Activated T-helper 1 cell treated with anti-CD3 and anti-CD28 coated beads, Interleukin-12 subunit alpha, Interleukin-12 subunit beta, Interleukin-2, Interleukin-4 antibody, amounts not matched to agents 30 ng/mL and 10 ng/mL and 1 ng/mL, durations not matched to agents 14 hours and 24 hours and 36 hours (primary cell): ENCODE measurements around the gene HSD17B14. TPM values are rescaled to one million over a fixed set of nuclear protein-coding genes. Genes with fewer than 3 reads are reported as not detected.
"Not testable (repeated sequence)": the region's sequence is repeated elsewhere in the genome, so short reads cannot be mapped to it uniquely, and the experiment has no call there.

ENCODE experiments used
- DNase-seq: peaks from one replicate; pipeline ENCODE4 v3.0.0; 2021; ENCODE audit warnings: low spot score
- H3K27ac Mint-ChIP-seq: one replicate; pipeline ENCODE4 v1.8.0; 2021; ENCODE audit warnings: mild to moderate bottlenecking, mixed read lengths
- H3K27me3 Mint-ChIP-seq: one replicate; pipeline ENCODE4 v1.8.0; 2022; ENCODE audit warnings: mild to moderate bottlenecking, moderate library complexity, mixed read lengths; ENCODE audit not compliant: insufficient read depth
- H3K36me3 Mint-ChIP-seq: one replicate; pipeline ENCODE4 v1.8.0; 2021; ENCODE audit warnings: low read depth, mixed read lengths
- H3K4me1 Mint-ChIP-seq: one replicate; pipeline ENCODE4 v1.8.0; 2021; ENCODE audit warnings: low read depth, mixed read lengths
- H3K4me3 Mint-ChIP-seq: one replicate; pipeline ENCODE4 v1.8.0; 2021; ENCODE audit warnings: mild to moderate bottlenecking, moderate library complexity, mixed read lengths
- H3K9me3 Mint-ChIP-seq: one replicate; pipeline ENCODE4 v1.8.0; 2021; ENCODE audit warnings: mixed read lengths
- intact Hi-C: fragments of 100-400 bp; cut with micrococcal nuclease; formaldehyde crosslinking; loops from one replicate; pipeline ENCODE4 v1.15.1; 2024
- total RNA-seq: library from RNA; stranded (reverse); gene quantifications from 2 replicates; pipeline ENCODE4 v1.2.3, GENCODE V29; 2022

HSD17B14 gene
- total RNA-seq, 1 donor from 2014 or later = 0.57 TPM

DNA sequence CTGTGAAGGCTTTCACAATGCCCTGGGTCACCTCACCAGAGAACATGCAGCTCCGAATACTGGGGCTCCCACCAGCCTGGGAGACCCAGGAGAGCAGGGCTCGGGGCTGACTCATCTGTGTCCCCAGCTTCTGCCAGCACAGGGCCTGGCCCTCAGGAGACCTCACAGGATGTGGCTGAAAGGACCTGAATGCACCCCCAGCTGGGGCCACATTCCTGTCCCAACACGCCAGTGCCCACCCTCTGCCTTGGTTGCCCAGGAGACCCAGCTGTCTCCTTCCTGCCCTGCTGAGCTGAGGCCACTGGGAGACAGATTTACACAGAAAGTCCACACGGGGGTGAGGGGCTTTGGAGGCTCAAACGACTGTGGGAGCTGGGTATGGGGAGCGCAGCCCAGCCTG lies 37.4 kb downstream of the HSD17B14 start:
- Mint-ChIP-seq H3K9me3 (no peaks in the 10 kb centered on the region), H3K4me1 (peaks cover 7% of the 10 kb centered on the region), H3K27me3 (no peaks in the 10 kb centered on the region), H3K27ac (no peak overlapping the region), H3K4me3 (no peak overlapping the region), H3K36me3 (peaks cover 4% of the 10 kb centered on the region)
- DNase-seq = no peak
- intact Hi-C loops = no loop called here

DNA sequence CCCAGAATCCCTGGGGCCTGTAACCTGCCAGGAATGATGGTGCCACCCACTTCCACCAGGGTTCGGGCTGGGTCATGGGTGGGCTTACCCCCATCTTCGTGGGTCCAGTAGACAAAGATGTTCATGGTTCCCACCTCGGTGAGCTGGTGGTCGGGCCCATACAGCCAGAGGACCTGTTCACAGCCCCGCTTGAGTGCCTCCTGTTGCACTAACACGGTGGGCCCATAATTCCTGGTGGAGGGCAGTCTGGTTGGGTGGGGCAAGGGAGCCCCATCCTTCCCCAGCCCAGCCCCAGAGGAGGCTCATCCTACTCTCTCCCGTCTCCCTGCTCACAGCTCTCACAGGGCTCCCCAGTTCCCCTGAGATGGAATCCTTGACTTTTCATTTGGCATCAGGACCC lies 39.2 kb downstream of the HSD17B14 start:
- no peak for DNase-seq
- Mint-ChIP-seq H3K9me3 (no peaks in the 10 kb centered on the region), H3K4me1 (peaks cover 7% of the 10 kb centered on the region), H3K4me3 (peak overlapping the region; percentile 9), H3K36me3 (peaks cover 4% of the 10 kb centered on the region), H3K27me3 (no peaks in the 10 kb centered on the region), H3K27ac (no peak overlapping the region)
- intact Hi-C loops = no loop called here

DNA sequence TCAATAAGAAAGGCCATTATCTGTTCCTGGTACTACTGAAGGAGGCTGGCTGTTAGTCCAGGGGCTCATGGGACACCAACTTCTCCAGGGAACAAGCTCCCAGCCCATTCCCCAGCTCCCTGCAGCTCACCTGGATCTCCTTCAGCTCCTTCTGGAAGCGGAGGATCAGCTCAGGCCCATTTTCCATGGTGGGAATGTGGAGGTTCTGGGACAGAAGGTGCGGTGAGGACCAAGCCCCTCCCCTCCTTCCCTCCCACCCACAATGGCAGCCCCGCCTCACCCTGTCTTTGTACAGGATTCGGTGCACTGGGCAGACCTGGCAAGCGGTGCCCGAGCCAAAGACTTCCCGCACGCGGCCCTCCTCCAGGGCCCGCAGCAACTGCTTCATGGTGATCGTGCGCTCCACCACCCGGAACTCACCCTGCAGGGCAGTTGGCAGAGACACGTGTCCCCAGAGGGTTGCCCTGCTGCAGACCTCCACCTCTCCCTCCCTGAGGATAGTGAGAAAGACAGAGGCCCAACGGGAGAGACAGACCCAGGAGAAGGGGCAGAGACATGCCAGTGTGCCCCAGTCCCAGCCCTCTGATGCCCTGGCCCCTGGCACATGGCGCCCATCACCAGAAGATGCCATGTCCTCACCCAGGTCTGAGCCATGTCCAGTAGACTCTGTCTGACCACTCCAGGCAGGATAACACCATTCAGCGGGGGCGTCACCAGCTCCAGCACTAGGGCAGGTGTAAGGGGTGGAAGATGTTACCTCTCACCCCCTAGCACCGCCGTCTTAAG lies 39.8 kb downstream of the HSD17B14 start:
- Mint-ChIP-seq H3K36me3 (peaks cover 3% of the 10 kb centered on the region), H3K4me1 (peaks cover 7% of the 10 kb centered on the region), H3K27ac (no peak overlapping the region), H3K9me3 (no peaks in the 10 kb centered on the region), H3K4me3 (no peak overlapping the region), H3K27me3 (no peaks in the 10 kb centered on the region)
- intact Hi-C loops = no loop called here
- no peak for DNase-seq

DNA sequence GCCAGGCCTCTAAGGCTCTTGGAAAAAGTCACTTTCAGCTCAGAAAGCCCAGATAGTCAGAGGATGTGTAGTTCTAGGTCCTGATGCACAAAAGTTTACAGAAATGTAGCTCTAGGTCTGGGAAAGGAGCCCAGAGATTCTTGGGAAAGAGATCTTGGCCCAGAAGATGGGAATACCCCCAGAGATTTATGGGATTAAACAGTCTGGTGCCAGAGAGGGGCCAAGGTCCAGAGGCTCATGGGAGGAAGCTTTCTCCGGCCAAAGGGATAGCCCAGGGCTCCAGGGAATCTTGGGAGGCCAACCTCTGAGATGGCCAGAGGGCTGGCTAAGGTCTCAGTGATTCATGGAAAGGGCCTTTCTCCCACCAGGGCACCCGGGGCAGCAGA lies 40.6 kb downstream of the HSD17B14 start:
- no peaks in the 10 kb centered on the region for H3K9me3 Mint-ChIP-seq
- H3K4me3 Mint-ChIP-seq = peak overlapping the region; percentile 89
- peaks cover 3% of the 10 kb centered on the region for H3K36me3 Mint-ChIP-seq
- intact Hi-C loops = loop anchor here (1.0 to 2.0 kb wide), 7 partner anchors 16 to 198 kb away; partner anchors contain the start of genes BCAT2, GYS1, NUCB1 and RUVBL2
- DNase-seq = no peak
- no peaks in the 10 kb centered on the region for H3K27me3 Mint-ChIP-seq
- H3K27ac Mint-ChIP-seq = peak overlapping the region; percentile 87
- H3K4me1 Mint-ChIP-seq = peaks cover 7% of the 10 kb centered on the region

DNA sequence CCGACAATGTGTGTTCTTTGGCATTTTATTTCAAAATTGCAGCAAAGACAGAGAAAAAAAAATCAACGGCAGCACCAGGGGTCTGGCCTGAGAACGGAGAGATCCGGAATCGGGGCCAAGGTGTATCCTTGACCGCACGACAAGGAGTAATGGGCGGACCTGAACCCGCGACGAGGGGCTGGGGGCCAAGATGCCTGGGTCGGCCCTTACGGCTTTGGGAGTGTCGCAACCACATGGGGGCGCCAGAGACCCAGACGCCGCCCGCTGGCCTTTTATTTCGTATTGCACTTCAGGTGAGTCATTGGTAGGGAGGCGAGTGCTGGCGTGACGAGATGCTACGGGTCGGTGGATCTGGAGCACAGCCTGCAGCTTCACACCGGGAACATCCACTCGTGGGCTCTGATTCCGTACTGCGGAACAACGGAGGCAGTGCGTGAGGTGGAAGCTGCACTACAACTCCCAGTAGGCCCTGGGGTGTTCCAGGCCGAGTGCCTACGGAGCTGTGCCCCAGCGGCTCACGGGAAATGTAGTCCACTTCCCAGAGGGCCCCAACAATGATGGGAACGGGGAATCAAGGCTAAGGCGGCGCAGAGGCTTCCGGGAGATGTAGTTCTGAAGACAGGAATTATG lies 41.1 kb downstream of the HSD17B14 start:
- Mint-ChIP-seq H3K4me3 (peak overlapping the region; percentile 89), H3K27ac (peak overlapping the region; percentile 87), H3K4me1 (peaks cover 7% of the 10 kb centered on the region), H3K9me3 (no peaks in the 10 kb centered on the region), H3K36me3 (peaks cover 3% of the 10 kb centered on the region), H3K27me3 (no peaks in the 10 kb centered on the region)
- intact Hi-C loops = loop anchor here (1.0 to 2.0 kb wide), 7 partner anchors 16 to 198 kb away; partner anchors contain the start of genes BCAT2, GYS1, NUCB1 and RUVBL2
- DNase-seq = peak; percentile 79

DNA sequence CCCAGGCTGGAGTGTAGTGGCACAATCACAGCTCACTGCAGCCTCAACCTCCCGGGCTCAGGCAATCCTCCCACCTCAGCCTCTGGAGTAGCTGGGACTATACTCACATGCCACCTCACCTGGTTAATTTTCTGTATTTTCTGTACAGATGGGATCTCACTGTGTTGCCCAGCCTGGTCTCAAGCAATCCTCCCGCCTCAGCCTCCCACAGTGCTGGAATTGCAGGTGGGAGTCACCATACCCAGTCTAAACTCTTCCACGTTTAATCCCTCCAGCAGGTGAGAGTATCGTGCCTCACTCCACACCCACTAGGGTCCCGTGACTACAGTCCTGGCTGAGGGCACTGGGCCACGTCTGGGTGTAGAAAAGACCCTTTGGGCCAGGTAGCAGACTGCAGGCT lies 42.0 kb downstream of the HSD17B14 start:
- no peaks in the 10 kb centered on the region for H3K9me3 Mint-ChIP-seq
- H3K4me3 Mint-ChIP-seq = peak overlapping the region; percentile 89
- intact Hi-C loops = loop anchor here (2.0 kb wide), 1 partner anchor 49 kb away; no protein-coding TSS in a partner anchor
- peaks cover 7% of the 10 kb centered on the region for H3K4me1 Mint-ChIP-seq
- H3K36me3 Mint-ChIP-seq = peaks cover 3% of the 10 kb centered on the region
- no peaks in the 10 kb centered on the region for H3K27me3 Mint-ChIP-seq
- no peak for DNase-seq
- peak overlapping the region; percentile 67 for H3K27ac Mint-ChIP-seq

DNA sequence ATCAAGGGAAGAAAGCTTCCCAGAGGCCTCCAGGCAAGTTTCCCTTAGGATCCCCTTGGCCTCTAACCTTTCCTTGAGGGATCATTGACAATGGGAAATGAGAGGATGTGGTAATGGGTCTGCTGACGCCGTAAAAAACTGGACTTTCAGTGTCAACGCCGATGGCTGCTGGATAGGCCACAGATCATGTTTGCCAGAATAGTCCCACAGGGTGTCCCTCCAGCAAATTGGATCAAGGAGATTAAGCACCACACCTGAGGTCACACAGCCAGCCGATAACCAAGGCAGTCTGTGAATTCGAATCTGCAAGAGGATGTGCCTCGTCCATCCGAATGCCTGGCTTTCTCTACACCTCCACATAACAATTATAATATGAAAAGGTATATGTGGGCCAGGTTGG lies 43.0 kb downstream of the HSD17B14 start:
- no peaks in the 10 kb centered on the region for H3K27me3 Mint-ChIP-seq
- H3K27ac Mint-ChIP-seq = no peak overlapping the region
- no peaks in the 10 kb centered on the region for H3K9me3 Mint-ChIP-seq
- H3K36me3 Mint-ChIP-seq = peaks cover 3% of the 10 kb centered on the region
- intact Hi-C loops = no loop called here
- H3K4me3 Mint-ChIP-seq = no peak overlapping the region
- H3K4me1 Mint-ChIP-seq = peaks cover 7% of the 10 kb centered on the region
- no peak for DNase-seq

DNA sequence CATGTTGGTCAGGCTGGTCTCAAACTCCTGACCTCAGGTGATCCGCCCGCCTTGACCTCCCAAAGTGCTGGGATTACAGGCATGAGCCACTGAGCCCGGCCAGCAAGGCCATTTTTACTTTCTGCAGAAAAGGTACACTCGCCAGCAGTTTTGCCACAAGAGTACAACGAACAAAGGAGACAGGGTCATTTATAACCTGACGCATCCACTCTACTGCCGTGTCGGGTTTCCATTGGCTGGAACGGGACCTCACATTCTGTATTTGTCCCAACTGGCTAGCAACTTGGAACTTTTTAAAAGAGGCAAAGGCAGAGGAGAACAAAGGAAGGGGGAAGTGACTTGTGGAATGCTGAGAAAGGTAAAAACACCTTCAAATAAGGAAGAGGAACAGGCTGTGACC lies 49.0 kb downstream of the HSD17B14 start:
- H3K27me3 Mint-ChIP-seq, intact Hi-C loops, H3K36me3 Mint-ChIP-seq, H3K27ac Mint-ChIP-seq, DNase-seq, H3K4me1 Mint-ChIP-seq, H3K9me3 Mint-ChIP-seq, H3K4me3 Mint-ChIP-seq: not testable (repeated sequence)

DNA sequence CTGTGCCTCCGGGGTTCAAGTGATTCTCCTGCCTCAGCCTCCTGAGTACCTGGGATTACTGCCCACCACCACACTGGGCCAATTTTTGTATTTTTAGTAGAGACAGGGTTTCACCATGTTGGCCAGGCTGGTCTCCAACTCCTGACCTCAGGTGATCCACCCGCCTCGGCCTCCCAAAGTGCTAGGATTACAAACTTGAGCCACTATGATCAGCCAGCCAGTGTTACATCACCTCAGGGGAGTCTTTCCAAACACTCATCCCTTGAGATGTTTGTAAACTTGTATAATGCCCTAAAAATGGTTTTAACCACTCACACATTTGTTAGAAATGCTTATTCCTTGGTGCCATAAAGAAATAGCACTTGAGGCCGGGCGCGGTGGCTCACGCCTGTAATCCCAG lies 49.9 kb downstream of the HSD17B14 start:
- DNase-seq, H3K4me1 Mint-ChIP-seq, H3K27ac Mint-ChIP-seq, H3K9me3 Mint-ChIP-seq, H3K4me3 Mint-ChIP-seq, H3K27me3 Mint-ChIP-seq, H3K36me3 Mint-ChIP-seq, intact Hi-C loops: not testable (repeated sequence)

DNA sequence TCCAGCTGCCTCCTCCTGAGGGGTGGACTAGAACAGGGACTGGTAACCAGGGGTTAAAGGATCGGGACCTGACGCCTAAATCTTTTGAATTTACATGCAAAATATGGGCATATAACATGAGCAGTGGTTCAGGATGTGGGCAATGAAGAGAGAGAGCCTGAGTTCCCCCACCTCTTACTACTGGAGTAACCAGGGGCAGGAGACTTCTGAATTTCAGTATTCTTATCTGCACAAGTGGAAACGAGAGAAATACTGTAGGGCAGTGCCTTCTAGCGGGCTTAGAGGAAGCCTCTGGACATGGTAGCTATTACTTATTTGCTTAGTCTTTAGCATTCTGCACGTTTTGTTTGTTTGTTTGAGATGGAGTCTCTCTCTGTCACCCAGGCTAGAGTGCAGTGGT lies 51.8 kb downstream of the HSD17B14 start:
- no peak overlapping the region for H3K4me3 Mint-ChIP-seq

DNA sequence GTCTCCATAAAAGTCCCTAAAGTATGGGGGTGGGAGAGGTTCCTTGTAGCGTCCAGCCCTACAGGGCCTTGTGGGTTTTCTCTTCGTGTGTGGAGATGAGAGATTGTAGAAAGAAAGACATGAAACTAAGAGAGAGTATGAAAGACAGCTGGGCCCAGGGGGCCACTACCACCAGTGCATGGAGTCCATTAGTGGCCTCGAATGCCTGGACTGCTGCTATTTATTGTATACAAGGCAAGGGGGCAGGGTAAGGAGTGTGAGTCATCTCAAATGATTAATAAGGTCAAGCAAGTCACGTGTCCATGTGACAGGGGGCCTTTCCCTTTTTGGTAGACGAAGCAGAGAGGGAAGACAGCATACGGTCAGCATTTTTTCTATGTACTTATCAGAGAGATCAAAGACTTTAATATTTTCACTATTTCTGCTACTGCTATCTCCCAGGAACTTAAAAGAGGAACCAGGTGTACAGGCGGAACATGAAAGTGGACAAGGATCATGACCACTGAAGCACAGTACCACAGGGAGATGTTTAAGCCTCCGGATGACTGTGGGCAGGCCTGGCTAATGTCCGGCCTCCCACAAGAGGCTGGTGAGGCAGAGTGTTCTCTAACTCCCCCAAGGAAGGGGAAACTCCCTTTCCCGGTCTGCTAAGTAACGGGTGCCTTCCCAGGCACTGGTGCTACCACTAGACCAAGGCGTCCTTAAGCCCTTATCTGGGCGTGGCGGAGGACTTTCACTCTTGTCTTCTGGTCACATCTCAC lies 55.5 kb downstream of the HSD17B14 start:
- Mint-ChIP-seq H3K9me3 (no peaks in the 10 kb centered on the region), H3K36me3 (no peaks in the 10 kb centered on the region), H3K4me3 (no peak overlapping the region), H3K27ac (no peak overlapping the region), H3K27me3 (peaks cover 10% of the 10 kb centered on the region), H3K4me1 (no peaks in the 10 kb centered on the region)
- intact Hi-C loops = no loop called here
- no peak for DNase-seq

More for the DNA sequence above, 51.8 kb downstream of the HSD17B14 start:
- H3K27ac Mint-ChIP-seq = no peak overlapping the region
- H3K27me3 Mint-ChIP-seq = peaks cover 9% of the 10 kb centered on the region
- no peak for DNase-seq
- H3K4me1 Mint-ChIP-seq = no peaks in the 10 kb centered on the region
- intact Hi-C loops = no loop called here
- no peaks in the 10 kb centered on the region for H3K9me3 Mint-ChIP-seq
- no peaks in the 10 kb centered on the region for H3K36me3 Mint-ChIP-seq

DNA sequence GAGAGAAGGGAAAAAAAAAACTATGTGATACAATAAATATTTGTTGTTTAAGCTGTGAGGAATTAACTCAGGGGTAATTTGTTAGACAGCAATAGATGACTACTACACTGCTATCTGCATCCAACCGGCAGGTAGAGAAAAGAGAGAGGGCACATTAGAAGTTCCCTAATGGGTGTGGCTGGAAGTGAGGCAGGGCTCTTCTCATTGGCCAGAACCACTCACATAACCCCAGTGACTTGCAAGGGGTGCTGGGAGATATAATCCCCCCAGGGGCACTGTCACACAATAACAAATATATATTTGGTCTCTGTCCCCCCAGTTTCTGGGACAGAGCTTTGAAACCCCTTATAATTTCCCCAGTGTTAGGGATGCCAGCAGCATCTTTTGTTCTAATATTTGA lies 56.7 kb downstream of the HSD17B14 start:
- H3K4me3 Mint-ChIP-seq = no peak overlapping the region
- intact Hi-C loops = no loop called here
- H3K4me1 Mint-ChIP-seq = no peaks in the 10 kb centered on the region
- DNase-seq = no peak
- no peak overlapping the region for H3K27ac Mint-ChIP-seq
- H3K9me3 Mint-ChIP-seq = no peaks in the 10 kb centered on the region
- H3K27me3 Mint-ChIP-seq = peaks cover 6% of the 10 kb centered on the region
- no peaks in the 10 kb centered on the region for H3K36me3 Mint-ChIP-seq

DNA sequence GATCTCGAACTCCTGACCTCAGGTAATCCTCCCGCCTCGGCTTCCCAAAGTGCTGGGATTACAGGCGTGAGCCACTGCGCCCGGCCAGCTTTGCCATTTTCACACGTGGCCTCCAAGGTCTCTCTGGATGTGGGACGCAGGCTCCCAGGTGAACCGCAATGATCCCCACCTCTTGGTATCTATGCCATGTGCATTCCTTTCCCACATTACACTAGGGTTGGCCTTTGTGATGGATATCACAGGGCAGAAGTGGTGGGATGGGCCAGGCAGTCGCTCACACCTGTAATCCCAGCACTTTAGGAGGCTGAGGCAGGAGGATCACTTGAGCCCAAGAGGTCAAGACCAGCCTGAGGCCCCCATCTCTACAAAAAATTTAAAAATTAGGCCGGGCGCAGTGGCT lies 58.6 kb downstream of the HSD17B14 start:
- no peaks in the 10 kb centered on the region for H3K9me3 Mint-ChIP-seq
- intact Hi-C loops = no loop called here
- H3K27ac Mint-ChIP-seq = no peak overlapping the region
- no peak for DNase-seq
- H3K27me3 Mint-ChIP-seq = peaks cover 3% of the 10 kb centered on the region
- no peak overlapping the region for H3K4me3 Mint-ChIP-seq
- H3K4me1 Mint-ChIP-seq = no peaks in the 10 kb centered on the region
- no peaks in the 10 kb centered on the region for H3K36me3 Mint-ChIP-seq
